ENCODE results near the gene ITPRIPL2.

Gene ITPRIPL2

GRCh38 chr16:19093631-19094541 lies 19.9 kb upstream of the ITPRIPL2 start:
- no peak for DNase-seq

DNA sequence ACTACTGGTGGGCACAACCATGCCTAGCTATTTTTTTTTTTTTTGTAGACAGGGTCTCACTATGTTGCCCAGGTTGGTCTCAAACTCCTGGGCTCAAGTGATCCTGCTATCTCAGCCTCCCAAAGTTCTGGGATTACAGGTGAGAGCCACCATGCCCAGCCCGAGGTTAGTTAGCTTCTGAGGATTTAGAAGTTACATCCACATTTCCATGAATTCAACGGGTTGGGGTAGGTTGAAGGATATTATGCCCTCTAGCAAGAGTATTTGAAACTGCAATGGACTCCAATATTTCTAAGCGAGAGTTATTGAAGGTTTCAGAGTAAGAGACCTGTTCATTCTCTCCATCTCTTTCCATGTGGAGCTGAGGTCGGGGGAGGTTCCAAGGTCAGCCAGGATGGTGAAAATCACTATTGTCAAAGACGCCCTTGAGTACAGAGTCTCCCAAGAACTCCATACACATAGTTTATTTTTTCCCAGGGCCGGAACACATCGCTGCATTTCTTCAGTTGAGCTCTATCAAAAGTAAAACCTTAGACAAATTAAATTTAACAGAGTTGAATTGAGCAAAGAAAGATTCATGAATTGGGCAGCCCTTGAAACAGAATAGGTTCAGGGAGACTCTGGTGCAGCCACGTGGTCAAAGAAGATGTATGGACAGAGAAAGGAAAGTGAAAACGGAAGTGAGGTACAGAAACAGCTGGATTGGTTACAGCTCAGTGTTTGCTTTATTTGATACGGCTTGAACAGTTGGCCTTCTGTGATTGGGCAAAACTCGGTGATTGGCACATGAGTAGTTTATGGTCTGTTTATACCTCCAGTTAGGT lies 19.0 kb upstream of the ITPRIPL2 start:
- DNase-seq = no peak

DNA sequence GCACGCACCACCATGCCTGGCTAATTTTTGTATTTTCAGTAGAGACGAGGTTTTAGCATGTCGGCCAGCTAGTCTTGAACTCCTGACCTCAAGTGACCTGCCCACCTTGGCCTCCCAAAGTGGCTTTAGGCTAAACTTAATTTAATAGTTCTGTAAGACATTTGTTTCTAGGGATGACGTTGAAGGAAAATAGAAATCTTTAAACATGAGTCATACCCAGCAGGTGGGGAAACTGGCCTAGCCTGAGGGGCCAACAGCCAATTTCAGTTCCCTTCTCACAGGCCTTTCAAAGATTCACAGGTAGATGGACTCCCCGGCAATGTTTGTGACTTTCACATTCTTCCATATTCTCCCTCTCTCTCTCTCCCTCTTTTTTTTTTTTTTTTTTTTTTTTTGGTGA lies 18.1 kb upstream of the ITPRIPL2 start:
- DNase-seq = no peak

GRCh38 chr16:19098173-19098572 lies 15.6 kb upstream of the ITPRIPL2 start:
- no peak for DNase-seq

- DNase-seq = no peak
These were observed 11.4 kb upstream of the ITPRIPL2 start for GRCh38 chr16:19102187-19102872.

DNA sequence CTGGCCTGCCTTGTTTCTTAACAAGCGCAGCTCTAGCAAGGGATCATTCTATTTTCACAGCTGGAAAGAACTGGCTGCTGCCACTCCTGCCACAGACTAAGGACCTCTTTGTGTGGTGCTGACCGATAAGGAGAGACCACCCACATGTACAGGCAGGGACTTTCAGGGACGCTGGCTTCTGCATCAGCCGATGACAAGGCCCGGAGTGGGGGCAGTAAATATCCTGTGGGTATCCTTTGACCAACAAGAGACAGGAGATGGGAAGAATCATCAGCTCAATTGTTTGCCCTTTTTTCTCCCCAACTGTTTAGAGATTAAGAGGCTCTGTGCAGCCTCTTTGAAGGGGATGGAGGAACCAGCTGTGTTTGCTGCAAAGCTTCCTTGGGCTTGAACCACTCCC lies 9.2 kb upstream of the ITPRIPL2 start:
- DNase-seq = no peak

DNA sequence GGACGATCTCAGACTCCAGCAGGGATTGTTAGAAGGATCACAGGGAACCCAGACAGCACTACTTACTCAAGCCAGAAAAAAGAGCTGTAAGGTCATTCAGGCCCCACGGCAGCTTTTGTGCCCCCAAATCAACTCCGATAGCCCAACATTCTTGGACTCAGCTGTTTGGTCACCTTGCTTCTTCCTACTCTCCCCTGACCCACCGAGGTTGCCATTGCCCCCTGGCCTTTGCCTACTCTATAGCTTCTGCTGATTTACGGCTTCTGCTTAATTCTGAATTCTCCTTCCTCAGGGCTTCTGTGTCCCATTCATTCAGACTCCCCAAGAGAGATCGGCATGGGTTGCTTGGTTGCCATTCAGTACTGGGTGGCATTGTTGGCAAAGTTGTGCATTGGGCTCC lies 8.6 kb upstream of the ITPRIPL2 start:
- no peak for DNase-seq

- DNase-seq = no peak
These were observed 7.7 kb upstream of the ITPRIPL2 start for GRCh38 chr16:19105891-19106624.

DNA sequence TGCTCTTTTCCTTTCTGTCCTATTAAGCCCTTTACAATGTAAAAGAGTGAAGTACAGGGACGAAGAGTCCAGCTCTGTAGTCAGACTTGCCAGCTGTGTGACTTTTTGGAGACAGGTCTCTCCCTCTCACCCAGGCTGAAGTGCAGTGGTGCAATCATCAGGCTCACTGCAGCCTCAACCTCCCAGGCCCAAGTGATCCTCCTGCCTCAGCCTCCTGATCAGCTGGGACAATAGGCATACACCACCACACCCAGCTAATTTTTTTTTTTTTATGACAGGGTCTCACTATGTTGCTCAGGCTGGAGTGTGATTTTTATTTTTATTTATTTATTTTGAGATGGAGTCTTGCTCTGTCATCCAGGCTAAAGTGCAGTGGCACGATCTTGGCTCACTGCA lies 7.1 kb upstream of the ITPRIPL2 start:
- DNase-seq = no peak

- no peak for DNase-seq
These were observed 5.1 kb upstream of the ITPRIPL2 start for GRCh38 chr16:19108409-19109287.

GRCh38 chr16:19109288-19109664 lies 4.5 kb upstream of the ITPRIPL2 start:
- no peak for DNase-seq

- DNase-seq = no peak
These were observed 3.0 kb upstream of the ITPRIPL2 start for GRCh38 chr16:19110537-19111360.

- DNase-seq = no peak
These were observed 1.7 kb upstream of the ITPRIPL2 start for GRCh38 chr16:19112099-19112407.

GRCh38 chr16:19114359-19115147 lies 789 bp downstream of the ITPRIPL2 start:
- peak in 1 of 2 donors; percentile 49 for DNase-seq

- DNase-seq = no peak
These were observed 1.6 kb downstream of the ITPRIPL2 start for GRCh38 chr16:19115148-19116021.

DNA sequence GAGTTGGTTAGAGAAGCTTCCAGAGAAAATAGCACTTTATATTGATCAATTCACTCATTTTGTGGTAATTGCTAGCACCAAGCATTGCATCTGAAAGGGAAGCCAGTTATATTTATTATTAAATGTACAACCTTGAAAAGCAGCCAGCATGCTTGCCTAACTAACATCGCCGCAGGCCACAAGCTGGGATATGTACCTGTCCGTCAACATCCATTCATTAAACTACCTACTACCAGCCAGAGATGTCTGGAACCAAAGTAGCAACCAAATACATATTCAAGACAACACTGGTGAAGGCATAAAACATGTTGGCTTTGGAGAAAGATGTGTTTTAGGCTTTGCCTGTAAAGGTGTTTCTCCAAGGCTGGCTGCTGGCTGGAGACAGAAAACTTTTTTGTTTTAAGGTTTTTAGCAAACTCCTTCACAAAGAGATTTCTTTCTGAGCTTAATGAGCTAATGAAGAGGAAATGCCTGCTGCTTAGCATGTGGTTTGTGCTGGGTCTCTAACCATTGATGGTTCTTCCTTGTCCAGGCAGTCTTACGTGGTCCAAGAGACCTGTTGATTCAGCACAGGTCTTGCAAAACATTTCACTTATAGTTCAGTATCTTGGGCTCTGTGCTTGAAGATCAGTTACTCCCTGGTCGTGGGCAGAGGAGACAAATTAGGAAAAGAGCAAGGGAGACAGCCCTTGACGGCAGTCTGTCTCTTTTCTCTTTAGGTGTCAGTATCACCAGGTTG lies 3.1 kb downstream of the ITPRIPL2 start:
- DNase-seq = no peak

DNA sequence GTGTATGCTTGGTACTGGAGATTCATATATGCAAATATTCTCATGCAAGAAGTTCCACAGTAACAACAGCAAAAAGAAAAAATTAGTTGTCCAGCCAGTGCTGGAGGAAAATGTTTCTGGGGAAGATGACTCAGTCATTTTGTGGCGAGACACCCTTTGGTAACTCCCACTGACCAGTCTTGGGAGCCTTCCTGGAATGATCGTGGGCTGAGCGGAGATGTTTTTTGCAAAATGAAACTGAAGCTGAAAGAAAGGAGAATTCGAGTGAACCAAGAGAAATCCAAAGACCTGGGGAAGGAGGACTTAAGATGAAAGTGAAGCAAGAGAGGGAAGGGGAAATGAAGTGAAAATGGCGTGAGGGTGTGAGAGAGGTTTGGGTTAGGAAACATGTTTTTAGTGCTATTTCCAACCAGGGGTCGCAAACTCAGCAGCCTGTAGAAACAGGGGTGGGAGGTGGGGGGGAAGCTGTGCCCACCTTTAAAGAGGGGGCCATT lies 5.2 kb downstream of the ITPRIPL2 start:
- DNase-seq = peak; percentile 12 to 60

DNA sequence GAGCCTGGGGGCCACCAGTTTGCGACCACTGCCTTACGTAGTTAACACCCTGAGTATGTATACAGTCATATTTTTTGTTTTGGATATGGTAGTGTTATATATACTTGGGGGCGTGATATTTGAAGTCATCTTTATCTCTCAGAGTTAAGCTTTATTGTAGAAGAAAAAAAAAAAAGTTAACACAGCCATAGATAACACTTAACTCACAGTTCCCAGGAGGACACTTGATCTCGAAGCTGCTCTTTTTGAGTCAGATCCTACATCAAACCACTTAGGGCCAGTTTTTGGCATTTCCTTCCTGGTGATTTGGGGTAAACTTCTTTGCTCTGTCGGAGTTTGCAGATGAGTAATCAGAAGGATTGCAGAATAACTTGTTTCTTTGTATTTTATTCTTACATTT lies 5.8 kb downstream of the ITPRIPL2 start:
- no peak for DNase-seq

Measured in bone marrow (tissue), 2 donors.